K562 (cell line): ENCODE measurements around the gene PTCH1. TPM values are rescaled to one million over a fixed set of nuclear protein-coding genes. Genes with fewer than 3 reads are reported as not detected.
A peak's percentile ranks its signal among the peaks of the same experiment; 100 is the strongest.

Experiments used
- ATAC-seq: fragments of 200-7000 bp; cut with Tn5 transposase; 3 replicates; pipeline ENCODE4 v1.9.1; 2020; ENCODE audit warnings: moderate library complexity
- BruUV-seq: library from RNA; stranded (reverse); fragments of 400-500 nt; replicated peaks from 2 replicates; lab custom pipeline; 2021; lab: Mats Ljungman, UMichigan
- CTCF ChIA-PET: fragments of 300-600 bp; formaldehyde crosslinking; extraction: SDS; loops from one replicate; lab custom pipeline; 2021; ENCODE audit warnings: low intra/inter-chr PET ratio; lab: Yijun Ruan, JAX
- POLR2A ChIA-PET: fragments of 300-600, 350-650 bp; sonication (Branson Sonifier 250); formaldehyde crosslinking; extraction: SDS; loops from one replicate; lab custom pipeline; 2021; ENCODE audit warnings: antibody characterized with exemption, inconsistent platforms; lab: Yijun Ruan, JAX
- DNase-seq, 4 experiments: peaks; one replicate each; pipeline versions ENCODE4 v3.0.0 to v3.0.0-alpha.2; 2011 to 2018; ENCODE audit warnings: low spot score in 3 of 4, mixed read lengths in 3 of 4; ENCODE audit errors: extremely low read depth in 1 of 4
- FAIRE-seq: peaks from 2 replicates; lab custom pipeline; 2011; peaks lifted over from hg19 to GRCh38; lab: Jason Lieb, UNC
- H2AFZ ChIP-seq: 2 replicates; pipeline ENCODE4 v1.6.0; 2011; ENCODE audit warnings: low read depth, low read length, control low read depth, inconsistent platforms
- H3K27ac ChIP-seq: fragments of 200-600 bp; 3 replicates; pipeline ENCODE4 v1.8.0; 2011; ENCODE audit warnings: low read depth, mild to moderate bottlenecking, control low read depth, inconsistent platforms, low read length, moderate library complexity, mixed read lengths; ENCODE audit errors: extremely low read depth
- H3K27me3 ChIP-seq, 2 experiments: fragments of 300-600 bp in 1 of 2; 2 replicates in 1 of 2; 3 replicates in 1 of 2; pipeline versions ENCODE4 v1.6.0 to v1.8.0; 2011; ENCODE audit warnings: inconsistent platforms in 2 of 2, low read length in 2 of 2, mild to moderate bottlenecking in 1 of 2, mixed read lengths in 1 of 2, moderate library complexity in 1 of 2; ENCODE audit not compliant: control insufficient read depth in 2 of 2, insufficient read depth in 2 of 2
- H3K36me3 ChIP-seq: fragments of 300-600 bp; 3 replicates; pipeline ENCODE4 v1.8.0; 2011; ENCODE audit warnings: mild to moderate bottlenecking, low read length, inconsistent platforms; ENCODE audit not compliant: control insufficient read depth, insufficient read depth
- H3K4me1 ChIP-seq, 2 experiments: fragments of 200-600 bp in 1 of 2; replicated peaks in 1 of 2; 2 replicates in 1 of 2; 3 replicates in 1 of 2; pipeline versions ENCODE4 v1.5.1 to v1.8.0; 2011; ENCODE audit warnings: inconsistent platforms in 2 of 2, low read length in 2 of 2, mild to moderate bottlenecking in 1 of 2, mixed read lengths in 1 of 2, moderate library complexity in 1 of 2; ENCODE audit not compliant: control insufficient read depth in 2 of 2, insufficient read depth in 2 of 2
- H3K4me2 ChIP-seq: 2 replicates; pipeline ENCODE4 v1.6.1; 2011; ENCODE audit warnings: low read length, control low read depth, inconsistent platforms, mixed read lengths; ENCODE audit not compliant: insufficient read depth
- H3K4me3 ChIP-seq: fragments of 200-600 bp; sonication (generic), shearing (Covaris generic); 2 replicates; pipeline ENCODE4 v1.5.1; 2016; ENCODE audit warnings: control low read depth, inconsistent platforms
- H3K79me2 ChIP-seq: fragments of 200-600 bp; 3 replicates; pipeline ENCODE4 v1.8.0; 2011; ENCODE audit warnings: low read length, inconsistent platforms; ENCODE audit not compliant: control insufficient read depth, insufficient read depth
- H3K9ac ChIP-seq, 2 experiments: 2 replicates each; pipeline versions ENCODE4 v1.6.0 to v1.6.1; 2011; ENCODE audit warnings: low read depth in 2 of 2, low read length in 2 of 2, control low read depth in 1 of 2, inconsistent platforms in 1 of 2, mild to moderate bottlenecking in 1 of 2, mixed read lengths in 1 of 2; ENCODE audit not compliant: insufficient read depth in 1 of 2
- H3K9me1 ChIP-seq: one replicate; pipeline ENCODE4 v1.6.0; 2011; ENCODE audit warnings: inconsistent platforms, mild to moderate bottlenecking, low read length, moderate library complexity; ENCODE audit not compliant: control insufficient read depth, insufficient read depth
- H3K9me3 ChIP-seq: replicated peaks from 2 replicates; pipeline ENCODE4 v1.5.1; 2011; ENCODE audit warnings: low read depth, low read length, inconsistent platforms; ENCODE audit not compliant: control insufficient read depth, insufficient read depth
- H4K20me1 ChIP-seq: replicated peaks from 2 replicates; pipeline ENCODE4 v1.6.1; 2011; ENCODE audit warnings: low read length, inconsistent platforms, mixed read lengths; ENCODE audit not compliant: control insufficient read depth, insufficient read depth
- DNMT1 ChIP-seq: fragments of 450-650 bp; IDR thresholded peaks from 2 replicates; pipeline ENCODE4 v1.6.1; 2016; ENCODE audit warnings: antibody characterized with exemption, mild to moderate bottlenecking
- ETS2 ChIP-seq: IDR thresholded peaks from 2 replicates; pipeline ENCODE4 v1.6.1; 2016; ENCODE audit warnings: borderline replicate concordance, missing genetic modification characterization, mild to moderate bottlenecking, moderate library complexity, missing compliant biosample characterization; ENCODE audit not compliant: poor library complexity, severe bottlenecking
- ETV5 ChIP-seq: sonication (generic); formaldehyde crosslinking; IDR thresholded peaks from 2 replicates; pipeline ENCODE4 v1.4.0; 2020; ENCODE audit warnings: low read depth, mild to moderate bottlenecking, missing genetic modification reagents
- MAZ ChIP-seq, 2 experiments: fragments of 450-650 bp in 1 of 2; sonication (generic) in 1 of 2; formaldehyde crosslinking; IDR thresholded peaks in 1 of 2; conservative IDR thresholded peaks in 1 of 2; 2 replicates each; pipeline versions ENCODE4 v1.4.0 to v1.5.0; 2020; ENCODE audit warnings: mild to moderate bottlenecking in 1 of 2, missing genetic modification reagents in 1 of 2
- MCM3 ChIP-seq: fragments of 450-650 bp; IDR thresholded peaks from 2 replicates; pipeline ENCODE4 v1.6.1; 2016
- MYC ChIP-seq, 2 experiments: fragments of 250-450 bp in 1 of 2; sonication (Bioruptor Pico) in 1 of 2; IDR thresholded peaks; 2 replicates each; pipeline versions ENCODE4 v1.5.1 to v1.6.1; 2012 to 2021; ENCODE audit warnings: low read depth in 2 of 2, borderline replicate concordance in 1 of 2, improper control_type of control experiment in 1 of 2, low read length in 1 of 2, mild to moderate bottlenecking in 1 of 2, moderate library complexity in 1 of 2
- NBN ChIP-seq: fragments of 450-650 bp; IDR thresholded peaks from 2 replicates; pipeline ENCODE4 v1.6.1; 2016; ENCODE audit warnings: low read depth, mild to moderate bottlenecking
- NONO ChIP-seq, 2 experiments: fragments of 200-400 bp in 1 of 2; fragments of 450-650 bp in 1 of 2; formaldehyde crosslinking in 1 of 2; IDR thresholded peaks; 2 replicates each; pipeline ENCODE4 v1.6.1; 2017; ENCODE audit warnings: low read depth in 2 of 2, mild to moderate bottlenecking in 2 of 2, moderate library complexity in 2 of 2, low read length in 1 of 2
- TAL1 ChIP-seq: fragments of 450-650 bp; IDR thresholded peaks from 2 replicates; pipeline ENCODE4 v1.6.1; 2016; ENCODE audit warnings: mild to moderate bottlenecking
- TEAD2 ChIP-seq: fragments of 450-650 bp; IDR thresholded peaks from 2 replicates; pipeline ENCODE4 v1.6.1; 2016; ENCODE audit warnings: missing genetic modification characterization, control low read depth, missing compliant biosample characterization
- USF2 ChIP-seq: sonication (generic); formaldehyde crosslinking; IDR thresholded peaks from 2 replicates; pipeline ENCODE4 v1.5.0; 2020; ENCODE audit warnings: missing genetic modification reagents
- ZNF12 ChIP-seq: sonication (generic); formaldehyde crosslinking; IDR thresholded peaks from 2 replicates; pipeline ENCODE4 v1.4.0; 2020; ENCODE audit warnings: mild to moderate bottlenecking, missing genetic modification reagents
- ZNF175 ChIP-seq: fragments of 200-800 bp; sonication (Bioruptor generic); IDR thresholded peaks from 2 replicates; pipeline ENCODE4 v1.6.1; 2016; ENCODE audit warnings: low read depth, mild to moderate bottlenecking, missing genetic modification characterization, missing compliant biosample characterization
- ZNF347 ChIP-seq: fragments of 450-650 bp; formaldehyde crosslinking; IDR thresholded peaks from 2 replicates; pipeline ENCODE4 v1.4.0; 2020; ENCODE audit warnings: low read depth, mild to moderate bottlenecking, moderate library complexity
- ZNF512 ChIP-seq: IDR thresholded peaks from 2 replicates; pipeline ENCODE4 v1.6.1; 2016; ENCODE audit warnings: missing genetic modification characterization, missing compliant biosample characterization
- WGBS: fragments of 100-300 bp; shearing (Covaris generic); methylation state at CpG from one replicate; pipeline ENCODE4 v1.1.6; 2016; ENCODE audit warnings: low coverage, mixed read lengths; ENCODE audit not compliant: insufficient coverage; ENCODE audit errors: missing lambda C conversion rate; 5-methylcytosine and 5-hydroxymethylcytosine counted together
- in situ Hi-C: fragments of 300-500 bp; cut with MboI; formaldehyde crosslinking; loops from 4 replicates; pipeline ENCODE4 v1.15.0; 2018; ENCODE audit warnings: inconsistent platforms, mixed read lengths
- intact Hi-C: fragments of 100-400 bp; cut with micrococcal nuclease; formaldehyde crosslinking; loops from 2 replicates; pipeline ENCODE4 v1.14.2; 2022
- polyA plus RNA-seq, 8 experiments: library from polyadenylated mRNA; depleted of rRNA in 4 of 8; stranded (reverse) in 5 of 8; unstranded in 3 of 8; fragments of >200 nt; fragmentation: Nextera tagmentation in 2 of 8; fragmentation: Illumina TruSeq in 1 of 8; extraction: Ambion mirVana in 2 of 8; extraction: Trizol in 1 of 8; gene quantifications; 2 replicates each; pipeline versions ENCODE4 v1.2.1 to v1.2.3, GENCODE V29; 2011 to 2014; ENCODE audit warnings: inconsistent platforms in 1 of 8, missing spikeins in 1 of 8
- total RNA-seq, 7 experiments: library from RNA; depleted of rRNA in 6 of 7; stranded (reverse); fragments of >200 nt in 6 of 7; fragmentation: Illumina TruSeq in 2 of 7; extraction: Trizol in 2 of 7; gene quantifications; 2 replicates each; pipeline versions ENCODE4 v1.2.1 to v1.2.3, GENCODE V29; 2011 to 2021; ENCODE audit warnings: low replicate concordance in 1 of 7
- TF ChIP-seq, protein P1 (sequence below): fragments of 150-350 bp; IDR thresholded peaks from 2 replicates; pipeline ENCODE4 v1.6.1; 2014; ENCODE audit warnings: low read depth, mild to moderate bottlenecking, low read length, borderline replicate concordance

PTCH1 gene
- total and polyA plus RNA-seq, 9 of the 15 experiments (the other 6 are each of a cell fraction or from before 2014, with no cell fraction given), result 0.70 to 9.9 (median 3.8) TPM

- DNase-seq (no peak), ATAC-seq (no peak; the same call in 2 of the 3 replicates), FAIRE-seq (no peak)
- H3K79me2 ChIP-seq, result no peaks in the 10 kb centered on the region
- H3K9ac ChIP-seq, result 0 out of 4 replicates have a peak overlapping the region, but pooled peaks of 1 of the 2 experiments have one; percentile 17
- H3K4me2 ChIP-seq, result peak overlapping the region; percentile 10; the same call in 1 of the 2 replicates
- H4K20me1 ChIP-seq, result no peaks in the 10 kb centered on the region
- 89% methylated on average over 14 of the region's 19 CpGs for WGBS
- H3K4me1 ChIP-seq, result peaks cover 5 to 13% of the 10 kb centered on the region in 2 experiments; a peak in 4 of 5 replicates
- no peak overlapping the region for H3K4me3 ChIP-seq
- H3K9me3 ChIP-seq, result peaks cover 3% of the 10 kb centered on the region; the same call in 1 of the 2 replicates
- H3K36me3 ChIP-seq, result peaks cover 51% of the 10 kb centered on the region
- H3K27ac ChIP-seq, result no peak overlapping the region
- in situ Hi-C loops, result no loop called here
- intact Hi-C loops, result no loop called here
- no TSS peak for BruUV-seq
- H3K9me1 ChIP-seq, result no peaks in the 10 kb centered on the region
- no peaks in the 10 kb centered on the region for H3K27me3 ChIP-seq
- ChIA-PET CTCF (no interaction called here), POLR2A (no interaction called here)
- 0 out of 2 replicates have a peak overlapping the region, but pooled peaks have one; percentile 17 for H2AFZ ChIP-seq
- TF ChIP-seq ZNF175 (CRISPR knock-in tag), result no peak
- TF ChIP-seq TAL1, result no peak
- TF ChIP-seq ZNF12 (CRISPR knock-in tag), result no peak
- TF ChIP-seq, protein P1, sequence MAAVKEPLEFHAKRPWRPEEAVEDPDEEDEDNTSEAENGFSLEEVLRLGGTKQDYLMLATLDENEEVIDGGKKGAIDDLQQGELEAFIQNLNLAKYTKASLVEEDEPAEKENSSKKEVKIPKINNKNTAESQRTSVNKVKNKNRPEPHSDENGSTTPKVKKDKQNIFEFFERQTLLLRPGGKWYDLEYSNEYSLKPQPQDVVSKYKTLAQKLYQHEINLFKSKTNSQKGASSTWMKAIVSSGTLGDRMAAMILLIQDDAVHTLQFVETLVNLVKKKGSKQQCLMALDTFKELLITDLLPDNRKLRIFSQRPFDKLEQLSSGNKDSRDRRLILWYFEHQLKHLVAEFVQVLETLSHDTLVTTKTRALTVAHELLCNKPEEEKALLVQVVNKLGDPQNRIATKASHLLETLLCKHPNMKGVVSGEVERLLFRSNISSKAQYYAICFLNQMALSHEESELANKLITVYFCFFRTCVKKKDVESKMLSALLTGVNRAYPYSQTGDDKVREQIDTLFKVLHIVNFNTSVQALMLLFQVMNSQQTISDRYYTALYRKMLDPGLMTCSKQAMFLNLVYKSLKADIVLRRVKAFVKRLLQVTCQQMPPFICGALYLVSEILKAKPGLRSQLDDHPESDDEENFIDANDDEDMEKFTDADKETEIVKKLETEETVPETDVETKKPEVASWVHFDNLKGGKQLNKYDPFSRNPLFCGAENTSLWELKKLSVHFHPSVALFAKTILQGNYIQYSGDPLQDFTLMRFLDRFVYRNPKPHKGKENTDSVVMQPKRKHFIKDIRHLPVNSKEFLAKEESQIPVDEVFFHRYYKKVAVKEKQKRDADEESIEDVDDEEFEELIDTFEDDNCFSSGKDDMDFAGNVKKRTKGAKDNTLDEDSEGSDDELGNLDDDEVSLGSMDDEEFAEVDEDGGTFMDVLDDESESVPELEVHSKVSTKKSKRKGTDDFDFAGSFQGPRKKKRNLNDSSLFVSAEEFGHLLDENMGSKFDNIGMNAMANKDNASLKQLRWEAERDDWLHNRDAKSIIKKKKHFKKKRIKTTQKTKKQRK, result no peak
- no peak for TF ChIP-seq ETS2 (tag)
- no peak for TF ChIP-seq NONO (IDR thresholded peaks at IDR 0.05; ENCODE audit: low read depth in 2 of 2, low read length in 1 of 2)
- no peak for TF ChIP-seq ZNF347 (CRISPR knock-in tag)
- TF ChIP-seq NBN, result no peak
- TF ChIP-seq DNMT1, result no peak
- no peak for TF ChIP-seq MYC (IDR thresholded peaks at IDR 0.05; ENCODE audit: low read depth, low read length)
- no peak for TF ChIP-seq MYC (CRISPR knock-in tag; IDR thresholded peaks at IDR 0.05; ENCODE audit: borderline replicate concordance, low read depth)
- TF ChIP-seq ZNF512 (tag), result no peak
- TF ChIP-seq USF2 (CRISPR knock-in tag), result no peak
- no peak for TF ChIP-seq TEAD2 (tag)
- no peak for TF ChIP-seq MCM3
- no peak for TF ChIP-seq MAZ (CRISPR knock-in tag; conservative IDR thresholded peaks at IDR 0.05 in 1 of 2, IDR thresholded peaks at IDR 0.05 in 1 of 2)
- no peak for TF ChIP-seq ETV5
Observed at GRCh38 chr9:95468791-95469190, 48.0 kb downstream of the PTCH1 start.
